WTC11 (cell line): Measurements from ENCODE around the gene KLC1. TPM values are rescaled to one million over a fixed set of nuclear protein-coding genes. Genes with fewer than 3 reads are reported as not detected.
A peak's percentile ranks its signal among the peaks of the same experiment; 100 is the strongest.

Experiments used
- ATAC-seq: fragments of 200-7000 bp; cut with Tn5 transposase; 2 replicates; pipeline ENCODE4 v1.10.0; 2021; ENCODE audit warnings: mild to moderate bottlenecking, moderate library complexity
- CTCF ChIA-PET: fragments of 300-600 bp; sonication (Branson Sonifier 250); formaldehyde crosslinking; loops from one replicate; lab custom pipeline; 2021; ENCODE audit warnings: antibody characterized with exemption; lab: Charles Lee
- POLR2A ChIA-PET: fragments of 350-600 bp; sonication (Branson Sonifier 250); formaldehyde crosslinking; loops from one replicate; lab custom pipeline; 2021; ENCODE audit warnings: antibody characterized with exemption; lab: Charles Lee
- DNase-seq: peaks from one replicate; pipeline ENCODE4 v3.0.0; 2021; ENCODE audit warnings: low spot score
- H3K27ac Mint-ChIP-seq: 2 replicates; pipeline ENCODE4 v1.8.0; 2021; ENCODE audit warnings: mixed read lengths
- H3K27me3 Mint-ChIP-seq: 2 replicates; pipeline ENCODE4 v1.8.0; 2021; ENCODE audit warnings: low read depth, mild to moderate bottlenecking, moderate library complexity, mixed read lengths
- H3K36me3 Mint-ChIP-seq: 2 replicates; pipeline ENCODE4 v1.8.0; 2021; ENCODE audit warnings: mixed read lengths
- H3K4me1 Mint-ChIP-seq: 2 replicates; pipeline ENCODE4 v1.8.0; 2022; ENCODE audit warnings: mixed read lengths
- H3K4me3 Mint-ChIP-seq: 2 replicates; pipeline ENCODE4 v1.8.0; 2021; ENCODE audit warnings: mild to moderate bottlenecking, moderate library complexity, mixed read lengths
- H3K9me3 Mint-ChIP-seq: 2 replicates; pipeline ENCODE4 v1.8.0; 2021; ENCODE audit warnings: mixed read lengths
- AFF4 ChIP-seq: sonication (generic); formaldehyde crosslinking; IDR thresholded peaks from 2 replicates; pipeline ENCODE4 v1.8.1; 2023; ENCODE audit warnings: mild to moderate bottlenecking, missing genetic modification reagents, borderline replicate concordance
- CREB1 ChIP-seq: sonication (generic); formaldehyde crosslinking; IDR thresholded peaks from 2 replicates; pipeline ENCODE4 v1.8.0; 2023; ENCODE audit warnings: mild to moderate bottlenecking, missing genetic modification reagents
- GABPB1 ChIP-seq: sonication (generic); formaldehyde crosslinking; IDR thresholded peaks from 2 replicates; pipeline ENCODE4 v1.8.1; 2023; ENCODE audit warnings: mild to moderate bottlenecking, missing genetic modification reagents
- GRHL2 ChIP-seq: fragments of 250-450 bp; sonication (Bioruptor Pico); IDR thresholded peaks from 2 replicates; pipeline ENCODE4 v1.8.0; 2022; ENCODE audit warnings: mild to moderate bottlenecking, moderate library complexity; ENCODE audit not compliant: insufficient replicate concordance, severe bottlenecking
- JAZF1 ChIP-seq: fragments of 250-450 bp; sonication (Bioruptor Pico); IDR thresholded peaks from 2 replicates; pipeline ENCODE4 v1.9.0; 2021; ENCODE audit warnings: moderate library complexity, mild to moderate bottlenecking, inconsistent platforms
- MYBL2 ChIP-seq: sonication (generic); formaldehyde crosslinking; IDR thresholded peaks from 2 replicates; pipeline ENCODE4 v1.8.1; 2023; ENCODE audit warnings: mild to moderate bottlenecking, moderate library complexity, missing genetic modification reagents
- NR1H2 ChIP-seq: sonication (generic); formaldehyde crosslinking; IDR thresholded peaks from 2 replicates; pipeline ENCODE4 v1.9.0; 2021; ENCODE audit warnings: mild to moderate bottlenecking, moderate library complexity, missing genetic modification reagents
- PRDM15 ChIP-seq: sonication (generic); formaldehyde crosslinking; IDR thresholded peaks from 2 replicates; pipeline ENCODE4 v1.8.0; 2022; ENCODE audit warnings: missing genetic modification reagents
- PRRX2 ChIP-seq: fragments of 250-450 bp; sonication (Bioruptor Pico); IDR thresholded peaks from 2 replicates; pipeline ENCODE4 v1.8.0; 2021; ENCODE audit warnings: mild to moderate bottlenecking
- TEAD1 ChIP-seq: sonication (generic); formaldehyde crosslinking; IDR thresholded peaks from 2 replicates; pipeline ENCODE4 v1.8.0; 2022; ENCODE audit warnings: mild to moderate bottlenecking, missing genetic modification reagents
- ZBTB21 ChIP-seq: sonication (generic); formaldehyde crosslinking; IDR thresholded peaks from 2 replicates; pipeline ENCODE4 v1.8.1; 2023; ENCODE audit warnings: mild to moderate bottlenecking, missing genetic modification reagents, borderline replicate concordance
- ZNF281 ChIP-seq: sonication (generic); formaldehyde crosslinking; IDR thresholded peaks from 2 replicates; pipeline ENCODE4 v1.8.0; 2023; ENCODE audit warnings: mild to moderate bottlenecking, missing genetic modification reagents
- ZNF423 ChIP-seq: fragments of 250-450 bp; sonication (Bioruptor Pico); IDR thresholded peaks from 2 replicates; pipeline ENCODE4 v2.1.2; 2022; ENCODE audit warnings: mild to moderate bottlenecking, moderate library complexity
- ZSCAN18 ChIP-seq: fragments of 250-450 bp; sonication (Bioruptor Pico); IDR thresholded peaks from 2 replicates; pipeline ENCODE4 v2.1.2; 2022; ENCODE audit warnings: mild to moderate bottlenecking, moderate library complexity
- total RNA-seq: library from RNA; stranded (reverse); gene quantifications from 3 replicates; pipeline ENCODE4 v1.2.3, GENCODE V29; 2021
- TF ChIP-seq, protein P1 (sequence below): sonication (generic); formaldehyde crosslinking; IDR thresholded peaks from 2 replicates; pipeline ENCODE4 v1.8.0; 2023; ENCODE audit warnings: missing genetic modification reagents, mild to moderate bottlenecking, borderline replicate concordance
- TF ChIP-seq, protein P2 (sequence below): sonication (generic); formaldehyde crosslinking; IDR thresholded peaks from 2 replicates; pipeline ENCODE4 v1.8.0; 2022; ENCODE audit warnings: mild to moderate bottlenecking, missing genetic modification reagents
- TF ChIP-seq, protein P3 (sequence below): sonication (generic); formaldehyde crosslinking; IDR thresholded peaks from 2 replicates; pipeline ENCODE4 v1.8.0; 2022; ENCODE audit warnings: mild to moderate bottlenecking, missing genetic modification reagents

KLC1 gene
- total RNA-seq, 1 experiment from 2014 or later, result 171 TPM

DNA sequence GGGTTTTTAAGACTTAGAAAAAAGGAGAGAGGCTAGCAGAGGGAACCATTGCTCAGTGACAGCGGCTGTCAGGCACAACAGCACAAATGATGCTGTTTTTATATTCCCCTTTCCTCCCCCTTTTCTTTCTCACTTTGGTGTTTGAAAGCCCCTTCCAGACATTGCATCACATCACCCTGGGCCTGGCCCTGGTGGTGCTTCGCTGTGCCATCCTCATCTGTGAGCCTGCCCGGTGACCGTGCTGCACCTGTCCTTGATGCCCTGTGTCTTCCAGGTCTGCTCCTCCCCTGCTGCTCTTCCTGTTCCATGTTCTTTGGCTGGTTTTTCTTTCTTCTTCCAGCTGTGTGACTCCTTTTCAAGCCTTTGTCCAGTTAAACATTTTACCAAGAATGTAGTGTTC, 24.8 kb downstream of the KLC1 start:
- ChIA-PET POLR2A (no interaction called here), CTCF (no interaction called here)
- Mint-ChIP-seq H3K36me3 (peaks cover 28% of the 10 kb centered on the region), H3K9me3 (no peaks in the 10 kb centered on the region), H3K4me3 (no peak overlapping the region), H3K27me3 (no peaks in the 10 kb centered on the region), H3K4me1 (no peaks in the 10 kb centered on the region)
- DNase-seq, result no peak
- ATAC-seq, result no peak
- TF ChIP-seq ZNF281 (CRISPR knock-in tag), result no peak
- TF ChIP-seq, protein P1, sequence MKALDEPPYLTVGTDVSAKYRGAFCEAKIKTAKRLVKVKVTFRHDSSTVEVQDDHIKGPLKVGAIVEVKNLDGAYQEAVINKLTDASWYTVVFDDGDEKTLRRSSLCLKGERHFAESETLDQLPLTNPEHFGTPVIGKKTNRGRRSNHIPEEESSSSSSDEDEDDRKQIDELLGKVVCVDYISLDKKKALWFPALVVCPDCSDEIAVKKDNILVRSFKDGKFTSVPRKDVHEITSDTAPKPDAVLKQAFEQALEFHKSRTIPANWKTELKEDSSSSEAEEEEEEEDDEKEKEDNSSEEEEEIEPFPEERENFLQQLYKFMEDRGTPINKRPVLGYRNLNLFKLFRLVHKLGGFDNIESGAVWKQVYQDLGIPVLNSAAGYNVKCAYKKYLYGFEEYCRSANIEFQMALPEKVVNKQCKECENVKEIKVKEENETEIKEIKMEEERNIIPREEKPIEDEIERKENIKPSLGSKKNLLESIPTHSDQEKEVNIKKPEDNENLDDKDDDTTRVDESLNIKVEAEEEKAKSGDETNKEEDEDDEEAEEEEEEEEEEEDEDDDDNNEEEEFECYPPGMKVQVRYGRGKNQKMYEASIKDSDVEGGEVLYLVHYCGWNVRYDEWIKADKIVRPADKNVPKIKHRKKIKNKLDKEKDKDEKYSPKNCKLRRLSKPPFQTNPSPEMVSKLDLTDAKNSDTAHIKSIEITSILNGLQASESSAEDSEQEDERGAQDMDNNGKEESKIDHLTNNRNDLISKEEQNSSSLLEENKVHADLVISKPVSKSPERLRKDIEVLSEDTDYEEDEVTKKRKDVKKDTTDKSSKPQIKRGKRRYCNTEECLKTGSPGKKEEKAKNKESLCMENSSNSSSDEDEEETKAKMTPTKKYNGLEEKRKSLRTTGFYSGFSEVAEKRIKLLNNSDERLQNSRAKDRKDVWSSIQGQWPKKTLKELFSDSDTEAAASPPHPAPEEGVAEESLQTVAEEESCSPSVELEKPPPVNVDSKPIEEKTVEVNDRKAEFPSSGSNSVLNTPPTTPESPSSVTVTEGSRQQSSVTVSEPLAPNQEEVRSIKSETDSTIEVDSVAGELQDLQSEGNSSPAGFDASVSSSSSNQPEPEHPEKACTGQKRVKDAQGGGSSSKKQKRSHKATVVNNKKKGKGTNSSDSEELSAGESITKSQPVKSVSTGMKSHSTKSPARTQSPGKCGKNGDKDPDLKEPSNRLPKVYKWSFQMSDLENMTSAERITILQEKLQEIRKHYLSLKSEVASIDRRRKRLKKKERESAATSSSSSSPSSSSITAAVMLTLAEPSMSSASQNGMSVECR (CRISPR knock-in tag), result no peak
- TF ChIP-seq GABPB1 (CRISPR knock-in tag), result no peak
- TF ChIP-seq, protein P2, sequence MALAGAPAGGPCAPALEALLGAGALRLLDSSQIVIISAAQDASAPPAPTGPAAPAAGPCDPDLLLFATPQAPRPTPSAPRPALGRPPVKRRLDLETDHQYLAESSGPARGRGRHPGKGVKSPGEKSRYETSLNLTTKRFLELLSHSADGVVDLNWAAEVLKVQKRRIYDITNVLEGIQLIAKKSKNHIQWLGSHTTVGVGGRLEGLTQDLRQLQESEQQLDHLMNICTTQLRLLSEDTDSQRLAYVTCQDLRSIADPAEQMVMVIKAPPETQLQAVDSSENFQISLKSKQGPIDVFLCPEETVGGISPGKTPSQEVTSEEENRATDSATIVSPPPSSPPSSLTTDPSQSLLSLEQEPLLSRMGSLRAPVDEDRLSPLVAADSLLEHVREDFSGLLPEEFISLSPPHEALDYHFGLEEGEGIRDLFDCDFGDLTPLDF (CRISPR knock-in tag), result no peak
- no peak for TF ChIP-seq TEAD1 (CRISPR knock-in tag)
- TF ChIP-seq GRHL2, result no peak
- TF ChIP-seq PRDM15 (CRISPR knock-in tag), result no peak
- no peak for TF ChIP-seq ZBTB21
- no peak for TF ChIP-seq MYBL2 (CRISPR knock-in tag)
- no peak for TF ChIP-seq PRRX2 (CRISPR knock-in tag)
- TF ChIP-seq AFF4 (CRISPR knock-in tag), result no peak
- TF ChIP-seq NR1H2, result no peak
- no peak for TF ChIP-seq ZSCAN18 (CRISPR knock-in tag)
- no peak for TF ChIP-seq JAZF1
- TF ChIP-seq CREB1 (CRISPR knock-in tag), result no peak
- no peak for TF ChIP-seq ZNF423
- TF ChIP-seq, protein P3, sequence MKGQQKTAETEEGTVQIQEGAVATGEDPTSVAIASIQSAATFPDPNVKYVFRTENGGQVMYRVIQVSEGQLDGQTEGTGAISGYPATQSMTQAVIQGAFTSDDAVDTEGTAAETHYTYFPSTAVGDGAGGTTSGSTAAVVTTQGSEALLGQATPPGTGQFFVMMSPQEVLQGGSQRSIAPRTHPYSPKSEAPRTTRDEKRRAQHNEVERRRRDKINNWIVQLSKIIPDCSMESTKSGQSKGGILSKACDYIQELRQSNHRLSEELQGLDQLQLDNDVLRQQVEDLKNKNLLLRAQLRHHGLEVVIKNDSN (CRISPR knock-in tag), result no peak
- TF ChIP-seq, all 79 proteins: peak for 0
- peak overlapping the region; percentile 78 for H3K27ac Mint-ChIP-seq
